Measurements from ENCODE around the gene UTP4. TPM values are rescaled to one million over a fixed set of nuclear protein-coding genes. Genes with fewer than 3 reads are reported as not detected.

The UTP4 gene
- total RNA-seq, 1 experiment from 2014 or later: 31.6 TPM

DNA sequence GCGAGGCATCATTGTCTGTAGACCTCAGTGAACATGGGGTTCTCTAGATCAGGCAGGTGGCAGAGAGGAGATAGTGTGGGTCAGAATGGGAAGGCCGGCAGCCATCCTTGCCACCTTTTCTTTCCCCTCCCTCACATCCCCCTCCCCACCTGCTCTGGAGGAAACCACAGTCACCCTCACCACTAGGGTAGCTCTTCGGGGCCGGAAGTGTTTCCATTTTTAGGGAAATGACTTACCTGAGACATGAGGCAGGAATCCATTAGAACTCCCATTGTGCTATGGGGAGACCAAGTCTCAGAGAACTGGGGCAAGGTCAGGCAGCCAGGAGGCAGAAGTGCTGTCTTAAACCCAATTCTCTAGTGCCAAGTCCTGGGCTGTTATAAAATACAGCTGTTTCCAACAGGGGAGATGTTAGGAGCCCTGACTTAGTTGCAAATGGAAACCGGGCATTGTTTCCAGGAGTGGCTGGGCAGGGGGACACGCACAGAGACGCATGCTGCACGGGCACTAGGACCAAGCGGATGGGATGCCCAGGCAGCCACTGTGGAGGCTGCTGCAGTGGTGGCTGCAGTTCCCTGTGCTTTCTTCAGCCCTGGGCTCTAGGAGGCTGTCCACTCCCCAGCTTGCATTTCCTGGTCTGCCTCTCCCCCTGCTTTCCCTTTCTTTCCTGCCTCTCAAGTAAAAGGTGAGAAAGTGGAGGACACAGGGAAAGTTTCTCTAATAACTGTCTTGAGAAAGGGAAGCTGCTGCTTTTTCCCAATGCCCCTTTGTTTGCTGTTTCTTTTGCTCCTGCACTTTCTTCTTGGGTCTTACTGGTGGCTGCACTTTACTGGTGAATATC lies 24.2 kb upstream of the UTP4 start:
- Histone ChIP-seq H3K36me3 (ENCODE audit: insufficient read depth, low read length) (no peaks in the 10 kb centered on the region), H3K4me1 (ENCODE audit: low read length) (peaks cover 5% of the 10 kb centered on the region; the same call in 1 of the 2 replicates), H3K4me2 (ENCODE audit: low read depth, low read length, poor library complexity, severe bottlenecking) (no peak overlapping the region), H4K20me1 (ENCODE audit: insufficient read depth, low read depth, low read length) (0 out of 2 replicates have a peak, but pooled peaks cover 5% of the 10 kb centered on the region), H3K79me2 (ENCODE audit: low read length) (no peaks in the 10 kb centered on the region), H2AFZ (ENCODE audit: low read length) (no peak overlapping the region), H3K27me3 (ENCODE audit: low read length) (no peaks in the 10 kb centered on the region), H3K4me3 (ENCODE audit: low read length) (no peak overlapping the region), H3K9me3 (ENCODE audit: low read length) (no peaks in the 10 kb centered on the region), H3K9me2 (replicated peaks; ENCODE audit: insufficient read depth, low read length) (no peaks in the 10 kb centered on the region), H3K9ac (ENCODE audit: low read length) (no peak overlapping the region), H3K27ac (ENCODE audit: low read length) (no peak overlapping the region)
- DNase-seq: no peak

DNA sequence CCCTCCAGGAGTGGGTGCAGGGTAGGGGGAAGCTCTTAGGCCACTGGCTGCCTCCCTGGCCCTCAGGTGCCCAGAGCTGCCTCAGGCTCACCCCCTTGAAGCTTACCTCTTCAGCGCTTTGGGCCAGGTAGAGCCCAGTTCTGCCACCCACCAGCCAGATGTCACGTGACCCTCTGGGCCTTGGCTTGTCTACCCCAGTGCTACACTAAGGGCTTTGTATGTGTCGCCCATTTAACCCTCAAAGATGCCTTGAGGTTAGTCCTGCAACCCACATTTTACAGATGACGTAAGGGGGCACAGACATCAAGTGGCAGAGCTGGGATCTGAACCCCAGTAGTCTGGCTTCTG lies 23.6 kb upstream of the UTP4 start:
- H3K79me2 ChIP-seq (ENCODE audit: low read length): no peaks in the 10 kb centered on the region

DNA sequence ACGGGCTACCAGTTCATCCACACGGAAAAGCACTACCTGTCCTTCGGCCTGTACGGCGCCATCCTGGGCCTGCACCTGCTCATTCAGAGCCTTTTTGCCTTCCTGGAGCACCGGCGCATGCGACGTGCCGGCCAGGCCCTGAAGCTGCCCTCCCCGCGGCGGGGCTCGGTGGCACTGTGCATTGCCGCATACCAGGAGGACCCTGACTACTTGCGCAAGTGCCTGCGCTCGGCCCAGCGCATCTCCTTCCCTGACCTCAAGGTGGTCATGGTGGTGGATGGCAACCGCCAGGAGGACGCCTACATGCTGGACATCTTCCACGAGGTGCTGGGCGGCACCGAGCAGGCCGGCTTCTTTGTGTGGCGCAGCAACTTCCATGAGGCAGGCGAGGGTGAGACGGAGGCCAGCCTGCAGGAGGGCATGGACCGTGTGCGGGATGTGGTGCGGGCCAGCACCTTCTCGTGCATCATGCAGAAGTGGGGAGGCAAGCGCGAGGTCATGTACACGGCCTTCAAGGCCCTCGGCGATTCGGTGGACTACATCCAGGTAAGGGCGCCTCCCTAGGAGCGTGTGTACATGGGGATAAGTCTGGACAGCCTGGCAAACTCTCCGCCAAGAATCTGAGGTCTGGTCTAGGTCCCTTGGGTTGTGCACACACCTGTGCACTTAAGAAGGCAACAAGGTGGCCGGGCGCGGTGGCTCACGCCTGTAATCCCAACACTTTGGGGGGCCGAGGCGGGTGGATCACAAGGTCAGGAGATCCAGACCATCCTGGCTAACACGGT lies 22.8 kb upstream of the UTP4 start:
- H3K79me2 ChIP-seq (ENCODE audit: low read length): no peaks in the 10 kb centered on the region
- H3K27me3 ChIP-seq (ENCODE audit: low read length): no peaks in the 10 kb centered on the region
- H3K27ac ChIP-seq (ENCODE audit: low read length): no peak overlapping the region
- H3K36me3 ChIP-seq (ENCODE audit: insufficient read depth, low read length): no peaks in the 10 kb centered on the region
- no peaks in the 10 kb centered on the region for H3K9me3 ChIP-seq (ENCODE audit: low read length)
- peak; percentile 23 for DNase-seq
- H3K9me2 ChIP-seq (replicated peaks; ENCODE audit: insufficient read depth, low read length): no peaks in the 10 kb centered on the region
- H2AFZ ChIP-seq (ENCODE audit: low read length): no peak overlapping the region
- no peak overlapping the region for H3K9ac ChIP-seq (ENCODE audit: low read length)
- peaks cover 6% of the 10 kb centered on the region; the same call in 1 of the 2 replicates for H4K20me1 ChIP-seq (ENCODE audit: insufficient read depth, low read depth, low read length)
- H3K4me2 ChIP-seq (ENCODE audit: low read depth, low read length, poor library complexity, severe bottlenecking): no peak overlapping the region
- H3K4me3 ChIP-seq (ENCODE audit: low read length): no peak overlapping the region
- peaks cover 5% of the 10 kb centered on the region; the same call in 1 of the 2 replicates for H3K4me1 ChIP-seq (ENCODE audit: low read length)

More for the DNA sequence above, 23.6 kb upstream of the UTP4 start:
- no peak overlapping the region for H2AFZ ChIP-seq (ENCODE audit: low read length)
- no peak overlapping the region for H3K9ac ChIP-seq (ENCODE audit: low read length)
- H3K4me3 ChIP-seq (ENCODE audit: low read length): no peak overlapping the region
- no peaks in the 10 kb centered on the region for H3K36me3 ChIP-seq (ENCODE audit: insufficient read depth, low read length)
- H3K4me2 ChIP-seq (ENCODE audit: low read depth, low read length, poor library complexity, severe bottlenecking): no peak overlapping the region
- 0 out of 2 replicates have a peak, but pooled peaks cover 5% of the 10 kb centered on the region for H4K20me1 ChIP-seq (ENCODE audit: insufficient read depth, low read depth, low read length)
- peaks cover 5% of the 10 kb centered on the region; the same call in 1 of the 2 replicates for H3K4me1 ChIP-seq (ENCODE audit: low read length)
- DNase-seq: no peak
- H3K9me3 ChIP-seq (ENCODE audit: low read length): no peaks in the 10 kb centered on the region
- H3K27ac ChIP-seq (ENCODE audit: low read length): no peak overlapping the region
- no peaks in the 10 kb centered on the region for H3K9me2 ChIP-seq (replicated peaks; ENCODE audit: insufficient read depth, low read length)
- no peaks in the 10 kb centered on the region for H3K27me3 ChIP-seq (ENCODE audit: low read length)

DNA sequence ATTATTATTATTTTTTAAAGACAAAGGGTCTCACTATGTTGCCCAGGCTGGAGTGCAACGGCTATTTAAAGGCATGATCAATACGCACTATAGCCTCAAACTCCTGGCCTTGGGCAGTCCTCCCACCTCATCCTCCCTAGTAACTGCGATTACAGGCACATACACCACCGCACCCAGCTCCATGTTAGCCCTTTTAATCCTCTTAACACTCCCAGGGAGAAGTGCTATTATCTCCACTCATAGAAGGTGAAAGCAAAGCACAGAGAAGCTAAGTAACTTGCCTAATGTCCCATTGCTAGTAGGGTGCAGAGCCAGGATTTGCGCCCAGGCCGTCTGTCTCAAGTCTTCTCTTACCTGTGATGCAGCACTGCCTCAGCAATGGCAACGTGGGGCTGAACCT lies 22.0 kb upstream of the UTP4 start:
- no peak overlapping the region for H3K4me2 ChIP-seq (ENCODE audit: low read depth, low read length, poor library complexity, severe bottlenecking)
- no peaks in the 10 kb centered on the region for H3K27me3 ChIP-seq (ENCODE audit: low read length)
- H3K36me3 ChIP-seq (ENCODE audit: insufficient read depth, low read length): no peaks in the 10 kb centered on the region
- no peaks in the 10 kb centered on the region for H3K79me2 ChIP-seq (ENCODE audit: low read length)
- H3K9ac ChIP-seq (ENCODE audit: low read length): no peak overlapping the region
- no peaks in the 10 kb centered on the region for H3K9me2 ChIP-seq (replicated peaks; ENCODE audit: insufficient read depth, low read length)
- peaks cover 12% of the 10 kb centered on the region; the same call in 1 of the 2 replicates for H4K20me1 ChIP-seq (ENCODE audit: insufficient read depth, low read depth, low read length)
- no peak for DNase-seq
- no peak overlapping the region for H3K27ac ChIP-seq (ENCODE audit: low read length)
- no peak overlapping the region for H3K4me3 ChIP-seq (ENCODE audit: low read length)
- H3K4me1 ChIP-seq (ENCODE audit: low read length): peaks cover 5% of the 10 kb centered on the region; the same call in 1 of the 2 replicates
- no peak overlapping the region for H2AFZ ChIP-seq (ENCODE audit: low read length)
- no peaks in the 10 kb centered on the region for H3K9me3 ChIP-seq (ENCODE audit: low read length)

DNA sequence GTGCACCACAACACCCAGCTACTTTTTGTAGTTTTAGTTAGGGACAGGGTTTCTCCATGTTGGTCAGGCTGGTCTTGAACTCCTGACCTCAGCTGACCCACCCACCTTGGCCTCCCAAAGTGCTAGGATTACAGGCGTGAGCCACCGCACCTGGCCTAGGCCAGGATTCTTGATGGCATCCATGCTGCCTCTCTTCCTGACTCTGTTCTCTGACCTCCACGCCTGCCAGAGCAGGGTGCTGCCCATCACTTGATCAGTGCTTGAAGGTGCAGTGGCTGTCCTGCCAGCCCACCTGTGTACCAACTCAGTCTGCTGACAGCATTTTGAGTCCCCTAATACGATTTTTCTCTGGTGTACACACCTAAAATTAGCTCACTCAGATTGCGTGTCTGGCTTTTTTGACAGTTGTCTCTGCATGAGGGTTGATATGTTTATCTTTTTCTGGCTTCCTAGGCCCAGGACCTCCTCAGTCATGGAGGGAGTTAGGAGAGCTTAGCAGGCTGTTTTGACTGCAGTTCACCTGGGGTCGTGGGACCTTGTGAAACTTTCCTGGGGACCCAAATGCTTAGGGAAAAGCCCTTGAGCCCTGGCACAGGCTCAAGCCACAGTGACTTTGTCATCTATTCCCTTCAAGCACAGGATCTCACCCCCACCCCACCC lies 21.1 kb upstream of the UTP4 start:
- Histone ChIP-seq H3K36me3 (ENCODE audit: insufficient read depth, low read length) (no peaks in the 10 kb centered on the region), H3K4me2 (ENCODE audit: low read depth, low read length, poor library complexity, severe bottlenecking) (no peak overlapping the region), H3K79me2 (ENCODE audit: low read length) (no peaks in the 10 kb centered on the region), H3K27ac (ENCODE audit: low read length) (no peak overlapping the region), H4K20me1 (ENCODE audit: insufficient read depth, low read depth, low read length) (peaks cover 16% of the 10 kb centered on the region; the same call in 1 of the 2 replicates), H2AFZ (ENCODE audit: low read length) (no peak overlapping the region), H3K27me3 (ENCODE audit: low read length) (no peaks in the 10 kb centered on the region), H3K4me3 (ENCODE audit: low read length) (no peak overlapping the region), H3K9ac (ENCODE audit: low read length) (no peak overlapping the region), H3K9me3 (ENCODE audit: low read length) (no peaks in the 10 kb centered on the region), H3K4me1 (ENCODE audit: low read length) (peaks cover 5% of the 10 kb centered on the region; the same call in 1 of the 2 replicates), H3K9me2 (replicated peaks; ENCODE audit: insufficient read depth, low read length) (no peaks in the 10 kb centered on the region)
- no peak for DNase-seq

DNA sequence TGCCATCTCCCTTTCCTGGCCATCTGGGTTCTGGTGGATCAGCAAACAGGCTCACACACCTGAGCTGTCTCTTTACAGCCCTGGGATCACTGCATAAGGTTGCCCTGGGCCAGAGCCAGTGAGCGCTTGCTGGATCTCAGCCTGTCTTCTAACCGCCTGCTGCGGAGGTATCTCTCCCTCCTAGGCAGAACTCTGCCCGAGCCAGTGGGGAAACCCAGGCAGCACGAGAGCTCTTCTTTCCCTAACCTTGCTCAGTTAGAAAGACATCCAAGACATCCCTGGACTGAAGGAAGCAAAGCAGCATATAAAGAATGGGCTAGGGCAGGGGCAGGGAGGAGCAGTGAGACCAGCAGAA lies 20.6 kb upstream of the UTP4 start:
- Histone ChIP-seq H3K27me3 (ENCODE audit: low read length) (no peaks in the 10 kb centered on the region), H3K79me2 (ENCODE audit: low read length) (no peaks in the 10 kb centered on the region), H3K27ac (ENCODE audit: low read length) (no peak overlapping the region), H3K9ac (ENCODE audit: low read length) (no peak overlapping the region), H4K20me1 (ENCODE audit: insufficient read depth, low read depth, low read length) (peaks cover 11% of the 10 kb centered on the region; the same call in 1 of the 2 replicates), H3K36me3 (ENCODE audit: insufficient read depth, low read length) (no peaks in the 10 kb centered on the region; the same call in 1 of the 2 replicates), H3K4me1 (ENCODE audit: low read length) (peaks cover under 1% of the 10 kb centered on the region; the same call in 1 of the 2 replicates), H3K4me3 (ENCODE audit: low read length) (no peak overlapping the region), H3K9me3 (ENCODE audit: low read length) (no peaks in the 10 kb centered on the region), H3K4me2 (ENCODE audit: low read depth, low read length, poor library complexity, severe bottlenecking) (no peak overlapping the region), H3K9me2 (replicated peaks; ENCODE audit: insufficient read depth, low read length) (no peaks in the 10 kb centered on the region), H2AFZ (ENCODE audit: low read length) (no peak overlapping the region)
- DNase-seq: no peak

DNA sequence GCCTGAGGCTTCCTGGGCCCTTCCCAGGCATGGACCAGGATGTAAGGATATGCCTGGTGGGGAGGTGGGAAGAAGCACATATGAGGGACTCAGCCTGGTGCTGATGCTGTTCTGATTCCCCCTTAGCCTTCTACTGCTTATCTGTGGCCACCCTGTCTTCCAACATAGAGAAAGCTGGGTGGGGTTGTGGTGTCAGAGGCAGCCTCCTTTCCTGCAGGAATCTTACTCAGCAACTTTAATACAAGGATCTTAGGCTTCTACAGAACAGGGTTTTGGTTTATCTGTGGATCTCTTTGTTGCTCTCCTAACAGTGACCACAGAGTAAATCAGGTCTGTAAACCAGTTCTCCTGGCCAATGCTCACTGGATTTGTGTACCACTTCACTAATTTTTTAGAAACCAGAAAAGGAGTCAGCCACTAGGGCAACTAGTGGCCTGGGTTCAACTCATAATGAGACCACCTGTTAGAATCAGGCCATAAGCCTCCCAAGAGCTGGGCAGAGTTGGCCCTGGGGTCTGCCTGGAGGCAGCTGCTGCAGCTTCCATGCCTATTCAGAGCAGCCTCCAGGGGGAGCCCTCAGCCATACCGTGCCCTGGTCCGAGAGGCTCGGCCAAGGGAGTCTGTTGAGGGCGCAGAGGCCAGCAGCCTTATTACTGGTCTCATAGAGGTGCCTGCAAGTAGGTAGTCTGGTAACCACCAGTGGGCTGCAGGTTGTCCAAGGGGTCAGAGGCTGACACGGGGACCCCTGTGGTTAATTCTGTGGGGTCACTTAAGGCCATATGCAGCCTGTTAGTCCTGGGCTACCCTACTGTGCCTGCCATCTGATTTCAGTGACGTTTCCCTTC lies 19.9 kb upstream of the UTP4 start:
- Histone ChIP-seq H3K4me3 (ENCODE audit: low read length) (no peak overlapping the region), H4K20me1 (ENCODE audit: insufficient read depth, low read depth, low read length) (peaks cover 11% of the 10 kb centered on the region; the same call in 1 of the 2 replicates), H3K9me3 (ENCODE audit: low read length) (no peaks in the 10 kb centered on the region), H3K36me3 (ENCODE audit: insufficient read depth, low read length) (no peaks in the 10 kb centered on the region; the same call in 1 of the 2 replicates), H3K4me2 (ENCODE audit: low read depth, low read length, poor library complexity, severe bottlenecking) (no peak overlapping the region), H2AFZ (ENCODE audit: low read length) (no peak overlapping the region), H3K4me1 (ENCODE audit: low read length) (no peaks in the 10 kb centered on the region), H3K27ac (ENCODE audit: low read length) (no peak overlapping the region), H3K9me2 (replicated peaks; ENCODE audit: insufficient read depth, low read length) (no peaks in the 10 kb centered on the region), H3K9ac (ENCODE audit: low read length) (no peak overlapping the region), H3K27me3 (ENCODE audit: low read length) (no peaks in the 10 kb centered on the region), H3K79me2 (ENCODE audit: low read length) (no peaks in the 10 kb centered on the region)
- DNase-seq: peak; percentile 84

All from Karpas-422 (cell line).